KBM-7 (cell line): ENCODE results near the gene NUP88.

Source experiments
- DNase-seq: peaks from one replicate; pipeline ENCODE4 v3.0.0-alpha.2; 2015
- in situ Hi-C: fragments of 300-500 bp; cut with MboI; formaldehyde crosslinking; loops from 2 replicates; pipeline ENCODE4 v1.14.3; 2020; ENCODE audit warnings: low sequenced_read_pairs, low pct_unique_long_range_greater_than_20kb, mixed read lengths

Gene NUP88

GRCh38 chr17:5364696-5365095, 54.8 kb downstream of the NUP88 start:
- in situ Hi-C loops: no loop called here
- DNase-seq: no peak

GRCh38 chr17:5364156-5364555, 55.3 kb downstream of the NUP88 start:
- no peak for DNase-seq
- in situ Hi-C loops: no loop called here

GRCh38 chr17:5362162-5362811, 57.2 kb downstream of the NUP88 start:
- in situ Hi-C loops: no loop called here
- no peak for DNase-seq

GRCh38 chr17:5361426-5361825, 58.0 kb downstream of the NUP88 start:
- in situ Hi-C loops: no loop called here
- DNase-seq: no peak

DNA sequence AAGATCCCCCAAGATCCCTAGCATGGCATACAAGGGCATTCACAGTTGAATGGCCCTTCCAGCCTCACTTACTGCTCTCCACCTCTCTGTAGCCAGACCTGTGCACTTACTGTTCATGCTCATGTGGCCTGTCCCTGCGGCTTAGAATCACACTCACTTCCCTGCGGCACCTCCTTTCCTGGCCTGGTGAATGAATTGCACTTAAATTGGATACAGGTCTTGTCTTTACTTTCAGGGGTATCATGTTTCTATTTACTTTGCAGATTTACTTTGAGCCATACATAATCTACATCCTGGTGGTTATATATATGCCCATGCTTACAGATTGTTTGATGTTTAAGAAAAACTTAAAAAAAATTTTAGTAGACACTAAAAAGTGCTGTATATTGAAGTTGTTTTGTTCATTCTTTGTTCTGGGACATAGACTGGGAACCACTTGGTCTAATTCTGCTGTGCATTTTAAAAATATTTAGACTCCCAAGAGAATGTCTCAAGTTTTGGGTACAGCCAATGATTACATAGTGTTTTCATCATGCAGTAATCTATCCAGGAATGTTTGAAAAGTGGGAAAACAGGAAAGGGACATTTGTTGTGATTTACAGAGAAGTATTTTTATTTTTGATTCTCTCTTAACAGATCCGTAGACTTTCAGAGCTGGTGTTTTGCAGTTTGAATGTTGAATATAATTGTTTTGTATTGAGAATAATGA, 63.9 kb downstream of the NUP88 start:
- in situ Hi-C loops: no loop called here
- no peak for DNase-seq

DNA sequence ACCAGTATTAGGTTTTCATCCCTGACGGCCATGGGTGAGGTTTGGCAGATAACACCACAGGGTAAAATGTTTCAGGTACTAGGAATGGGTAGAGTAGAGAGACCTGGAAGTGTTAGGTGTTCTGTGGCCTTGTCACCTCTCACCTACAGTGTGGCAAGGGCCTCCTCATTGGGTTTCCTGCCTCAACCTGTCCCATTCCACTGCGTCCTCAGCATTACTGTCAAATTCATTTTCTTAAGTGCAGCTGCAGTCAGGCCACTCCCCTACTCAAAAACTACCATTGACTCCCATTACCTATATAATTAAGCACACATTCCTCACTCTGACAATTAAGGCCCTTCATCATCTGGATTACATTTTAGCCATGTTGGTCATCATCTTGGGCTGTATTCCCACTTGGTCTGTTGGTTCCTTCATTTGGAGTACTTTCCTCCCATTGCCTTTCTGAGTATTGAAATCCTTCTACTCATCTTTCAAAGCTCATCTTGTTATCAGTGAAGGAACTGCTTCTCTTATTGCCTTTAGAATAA, 64.5 kb downstream of the NUP88 start:
- in situ Hi-C loops: no loop called here
- DNase-seq: no peak

DNA sequence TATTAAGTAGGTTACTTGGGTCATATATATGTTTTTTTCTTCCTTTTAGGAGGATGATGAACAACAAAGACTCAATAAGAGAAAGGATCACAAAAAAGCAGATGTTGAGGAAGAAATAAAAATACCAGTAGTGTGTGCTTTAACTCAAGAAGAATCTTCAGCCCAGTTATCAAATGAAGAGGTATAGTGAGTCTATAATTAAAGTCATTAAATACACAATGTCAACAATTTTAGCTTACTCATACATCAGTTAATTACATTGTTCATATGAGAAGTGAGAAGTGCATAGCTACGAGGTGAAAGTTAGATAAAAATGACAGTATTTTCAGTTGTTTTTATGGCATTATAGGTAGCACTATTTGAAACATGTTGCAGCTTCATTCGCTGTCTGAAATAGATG, 65.2 kb downstream of the NUP88 start:
- in situ Hi-C loops: no loop called here
- no peak for DNase-seq

DNA sequence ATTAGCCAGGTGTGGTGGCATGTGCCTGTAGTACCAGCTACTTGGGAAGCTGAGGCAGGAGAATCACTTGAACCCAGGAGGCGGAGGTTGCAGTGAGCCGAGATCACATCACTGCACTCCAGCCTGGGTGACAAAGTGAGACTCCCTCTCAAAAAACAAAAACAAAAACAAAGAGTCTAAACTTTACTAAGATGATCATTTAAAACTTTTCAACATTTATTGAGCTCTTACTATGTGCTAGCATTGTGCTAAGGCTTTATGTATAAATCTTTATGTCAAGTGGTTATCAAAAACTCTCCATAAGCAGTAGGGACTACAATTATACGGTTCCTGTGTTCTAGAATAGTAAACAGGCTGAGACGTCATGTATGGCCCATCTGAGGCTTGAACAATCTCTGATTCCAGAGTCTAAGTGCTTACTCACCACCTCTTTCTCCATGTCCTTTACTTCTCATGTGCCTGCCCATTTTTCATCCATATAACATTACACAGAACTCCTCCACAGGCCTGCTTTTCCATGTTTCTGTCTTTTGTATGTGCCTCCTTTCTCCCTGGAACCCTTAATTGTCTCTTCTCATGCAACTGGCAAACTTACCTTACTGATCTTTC, 66.7 kb downstream of the NUP88 start:
- in situ Hi-C loops: no loop called here
- no peak for DNase-seq

DNA sequence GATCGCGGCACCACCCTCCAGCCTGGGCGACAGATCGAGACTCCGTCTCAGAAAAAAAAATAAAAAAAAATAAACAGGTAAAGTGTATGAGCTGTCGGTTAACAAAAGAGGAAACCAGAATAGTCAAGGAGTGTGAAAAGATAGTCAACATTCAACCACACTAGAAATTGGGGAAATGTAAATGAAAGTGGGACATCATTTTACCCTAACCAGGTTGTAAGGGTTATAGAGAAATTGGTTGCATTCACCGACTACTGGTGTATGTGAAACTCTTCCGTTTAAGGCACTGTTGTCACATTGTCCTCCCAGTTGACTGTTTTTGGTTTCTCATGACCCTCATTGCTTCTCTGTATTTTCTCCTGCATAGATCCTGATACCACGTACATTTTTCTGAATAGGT, 74.5 kb downstream of the NUP88 start:
- in situ Hi-C loops: no loop called here

More for the DNA sequence above, 74.5 kb downstream of the NUP88 start:
- DNase-seq: no peak
